COLO668 (cell line): Measurements from ENCODE around the gene RAB3A.

Experiments used
- DNase-seq: peaks from one replicate; lab custom pipeline; 2025; ENCODE audit not compliant: unreplicated experiment; lab: John Stamatoyannopoulos, UW

Gene RAB3A

GRCh38 chr19:18203863-18204393, at the start of gene RAB3A:
TSS of gene RAB3A (minus strand) at chr19:18204042. CDS start at chr19:18202740, 1,302 bp downstream.
- peak; percentile 100 for DNase-seq

GRCh38 chr19:18253130-18253529, 49.3 kb upstream of the RAB3A start:
- DNase-seq: no peak

- no peak for DNase-seq
Measured at GRCh38 chr19:18252370-18252717, 48.5 kb upstream of the RAB3A start.

GRCh38 chr19:18251587-18252369, 47.9 kb upstream of the RAB3A start:
- DNase-seq: peak; percentile 74

GRCh38 chr19:18249834-18250233, 46.0 kb upstream of the RAB3A start:
- DNase-seq: no peak

GRCh38 chr19:18245297-18245696, 41.5 kb upstream of the RAB3A start:
- no peak for DNase-seq

GRCh38 chr19:18239303-18239702, 35.5 kb upstream of the RAB3A start:
- no peak for DNase-seq

- DNase-seq: no peak
Measured at GRCh38 chr19:18234194-18234593, 30.4 kb upstream of the RAB3A start.

- DNase-seq: peak; percentile 51
Measured at GRCh38 chr19:18233224-18233825, 29.5 kb upstream of the RAB3A start.

- peak; percentile 75 for DNase-seq
Measured at GRCh38 chr19:18232540-18233223, 28.8 kb upstream of the RAB3A start.

- no peak for DNase-seq
Measured at GRCh38 chr19:18231775-18232174, 27.9 kb upstream of the RAB3A start.

GRCh38 chr19:18230941-18231734, 27.3 kb upstream of the RAB3A start:
- DNase-seq: no peak

- no peak for DNase-seq
Measured at GRCh38 chr19:18229915-18230314, 26.1 kb upstream of the RAB3A start.

- DNase-seq: no peak
Measured at GRCh38 chr19:18229474-18229873, 25.6 kb upstream of the RAB3A start.

GRCh38 chr19:18227781-18228271, 24.0 kb upstream of the RAB3A start:
- DNase-seq: no peak

- no peak for DNase-seq
Measured at GRCh38 chr19:18226956-18227780, 23.3 kb upstream of the RAB3A start.

GRCh38 chr19:18225702-18226468, 22.0 kb upstream of the RAB3A start, which contains the start of gene PDE4C:
TSS of gene PDE4C (minus strand) at chr19:18226438. CDS start at chr19:18226415, 23 bp downstream.
- DNase-seq: no peak

- DNase-seq: no peak
Measured at GRCh38 chr19:18225355-18225701, 21.5 kb upstream of the RAB3A start.
